Tibial nerve (tissue), 4 donors: ENCODE data around the gene HAAO.

Experiments used
- EP300 ChIP-seq, 2 donors: sonication (generic); formaldehyde crosslinking; IDR thresholded peaks; one replicate each; pipeline ENCODE4 v1.6.1; 2017; ENCODE audit warnings: antibody characterized with exemption in 2 of 2, mild to moderate bottlenecking in 1 of 2
- TF ChIP-seq, protein P1 (sequence below), 5 experiments: fragments of 200-600 bp in 3 of 5; fragments of 450-650 bp in 2 of 5; sonication (generic) in 3 of 5; IDR thresholded peaks; one replicate each; pipeline ENCODE4 v1.5.1; 2016 to 2019; ENCODE audit warnings: antibody characterized with exemption in 5 of 5, mild to moderate bottlenecking in 3 of 5, moderate library complexity in 2 of 5

- no peak for TF ChIP-seq EP300 (IDR thresholded peaks at IDR 0.05)
- TF ChIP-seq, protein P1, sequence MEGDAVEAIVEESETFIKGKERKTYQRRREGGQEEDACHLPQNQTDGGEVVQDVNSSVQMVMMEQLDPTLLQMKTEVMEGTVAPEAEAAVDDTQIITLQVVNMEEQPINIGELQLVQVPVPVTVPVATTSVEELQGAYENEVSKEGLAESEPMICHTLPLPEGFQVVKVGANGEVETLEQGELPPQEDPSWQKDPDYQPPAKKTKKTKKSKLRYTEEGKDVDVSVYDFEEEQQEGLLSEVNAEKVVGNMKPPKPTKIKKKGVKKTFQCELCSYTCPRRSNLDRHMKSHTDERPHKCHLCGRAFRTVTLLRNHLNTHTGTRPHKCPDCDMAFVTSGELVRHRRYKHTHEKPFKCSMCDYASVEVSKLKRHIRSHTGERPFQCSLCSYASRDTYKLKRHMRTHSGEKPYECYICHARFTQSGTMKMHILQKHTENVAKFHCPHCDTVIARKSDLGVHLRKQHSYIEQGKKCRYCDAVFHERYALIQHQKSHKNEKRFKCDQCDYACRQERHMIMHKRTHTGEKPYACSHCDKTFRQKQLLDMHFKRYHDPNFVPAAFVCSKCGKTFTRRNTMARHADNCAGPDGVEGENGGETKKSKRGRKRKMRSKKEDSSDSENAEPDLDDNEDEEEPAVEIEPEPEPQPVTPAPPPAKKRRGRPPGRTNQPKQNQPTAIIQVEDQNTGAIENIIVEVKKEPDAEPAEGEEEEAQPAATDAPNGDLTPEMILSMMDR (IDR thresholded peaks at IDR 0.05), result no peak
These were observed 35.3 kb downstream of the HAAO start for GRCh38 chr2:42756966-42757513.
